ENCODE measurements around the gene CRYM.
"Not testable (repeated sequence)": the region's sequence is repeated elsewhere in the genome, so short reads cannot be mapped to it uniquely, and the experiment has no call there.

CRYM gene

GRCh38 chr16:21277045-21277926 is 804 bp downstream of the CRYM start:
- DNase-seq, result no peak

GRCh38 chr16:21276090-21276489 is 2.0 kb downstream of the CRYM start:
- no peak for DNase-seq

- DNase-seq, result no peak
Observed at GRCh38 chr16:21275529-21275928, 2.6 kb downstream of the CRYM start.

DNA sequence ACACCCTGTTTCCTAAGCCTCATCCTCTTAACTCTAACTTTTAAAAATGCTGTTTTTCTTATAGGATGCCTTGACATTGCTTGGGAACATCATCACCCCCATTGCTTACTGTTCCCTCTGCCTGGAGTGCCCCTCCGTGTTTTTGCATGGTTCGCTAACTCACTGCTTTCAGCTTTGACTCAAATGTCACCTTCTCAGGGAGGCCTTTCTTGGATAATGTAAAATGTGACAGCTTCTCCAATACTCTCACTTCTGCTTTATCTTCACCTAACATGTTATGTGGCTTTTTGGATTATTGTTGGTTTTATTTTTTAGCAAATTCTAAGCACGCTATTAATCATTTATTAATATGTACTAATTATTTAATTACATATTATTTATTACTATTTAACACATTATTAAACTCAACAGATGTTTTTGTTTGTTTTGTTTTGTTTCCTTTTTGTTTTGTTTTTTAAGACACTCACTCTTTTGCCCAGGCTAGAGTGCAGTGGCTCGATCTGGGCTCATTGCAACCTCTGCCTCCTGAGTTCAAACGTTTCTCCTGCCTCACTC is 3.8 kb downstream of the CRYM start:
- no peak for DNase-seq

GRCh38 chr16:21272763-21273162 is 5.3 kb downstream of the CRYM start:
- DNase-seq, result not testable (repeated sequence)

- DNase-seq, result no peak
Observed at GRCh38 chr16:21272253-21272652, 5.8 kb downstream of the CRYM start.

- DNase-seq, result no peak
Observed at GRCh38 chr16:21268236-21268635, 9.9 kb downstream of the CRYM start.

GRCh38 chr16:21267298-21267697 is 10.8 kb downstream of the CRYM start:
- no peak for DNase-seq

- no peak for DNase-seq
Observed at GRCh38 chr16:21265104-21265837, 12.8 kb downstream of the CRYM start.

- DNase-seq, result no peak
Observed at GRCh38 chr16:21264571-21265036, 13.5 kb downstream of the CRYM start.

- no peak for DNase-seq
Observed at GRCh38 chr16:21263640-21264570, 14.2 kb downstream of the CRYM start.

GRCh38 chr16:21262779-21263639 is 15.1 kb downstream of the CRYM start:
- no peak for DNase-seq

- DNase-seq, result no peak
Observed at GRCh38 chr16:21260870-21261791, 17.0 kb downstream of the CRYM start.

DNA sequence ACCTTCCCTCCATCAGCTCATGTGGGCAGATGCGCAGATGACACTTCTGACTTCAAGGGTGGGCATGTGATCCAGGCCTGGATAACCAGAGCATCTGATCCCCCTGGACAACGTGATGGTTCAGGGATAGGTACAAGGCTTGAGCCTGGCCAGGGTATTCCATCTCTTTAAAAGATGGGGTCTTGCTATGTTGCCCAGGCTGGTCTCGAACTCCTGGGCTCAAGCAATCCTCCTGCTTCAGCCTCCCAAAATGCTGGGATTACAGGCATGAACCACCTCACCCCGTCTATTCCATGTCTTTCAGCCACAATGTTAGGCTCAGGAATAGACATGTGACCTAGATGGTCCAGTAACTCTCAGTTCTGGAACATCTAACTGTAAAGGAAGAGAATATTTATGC is 20.8 kb downstream of the CRYM start:
- no peak for DNase-seq

- no peak for DNase-seq
Observed at GRCh38 chr16:21256636-21257035, 21.5 kb downstream of the CRYM start.

DNA sequence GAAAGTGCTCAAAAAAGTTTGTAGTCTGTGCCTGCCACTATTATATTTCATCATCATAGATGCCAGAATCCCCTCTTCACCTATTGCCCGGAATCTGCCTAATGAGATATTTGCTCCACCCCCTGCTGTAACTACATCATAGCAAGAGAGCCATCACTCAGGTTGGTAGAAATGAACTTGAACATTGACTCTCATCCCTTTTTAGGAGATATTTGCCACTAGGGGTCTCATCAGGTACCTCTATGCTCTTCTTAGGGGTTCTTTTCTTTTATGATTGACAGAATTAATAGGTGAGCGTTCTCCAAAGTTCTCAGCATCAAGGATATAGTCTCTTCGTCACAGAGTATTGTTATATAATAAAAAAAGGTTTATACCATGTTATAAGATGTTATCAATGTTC is 24.6 kb downstream of the CRYM start:
- DNase-seq, result no peak

GRCh38 chr16:21250072-21250923 is 27.8 kb downstream of the CRYM start:
- no peak for DNase-seq

- DNase-seq, result not testable (repeated sequence)
Observed at GRCh38 chr16:21248179-21248578, 29.9 kb downstream of the CRYM start.

- DNase-seq, result no peak
Observed at GRCh38 chr16:21244518-21245215, 33.4 kb downstream of the CRYM start.

All from stimulated activated naive CD4-positive, alpha-beta T cell treated with Interleukin-2 at 50 U/mL for 16 hours (primary cell).